Esophagus squamous epithelium (tissue), 5 donors: ENCODE results near the gene EHD4. TPM values are rescaled to one million over a fixed set of nuclear protein-coding genes. Genes with fewer than 3 reads are reported as not detected.

Experiments
- DNase-seq: peaks from one replicate; lab custom pipeline; 2025; lab: John Stamatoyannopoulos, UW
- H3K27ac ChIP-seq, 4 donors: fragments of 200-600 bp; sonication (generic); one replicate each; pipeline ENCODE4 v1.5.1; 2016 to 2019; ENCODE audit warnings: mild to moderate bottlenecking in 1 of 4
- H3K27me3 ChIP-seq, 4 donors: fragments of 200-600 bp; sonication (generic); 1 replicate in 3 of 4; 2 replicates in 1 of 4; pipeline versions ENCODE4 v1.5.1 to v1.6.0; 2017 to 2021; ENCODE audit warnings: antibody characterized with exemption in 1 of 4
- H3K36me3 ChIP-seq, 3 donors: fragments of 200-600 bp; sonication (generic); one replicate each; pipeline ENCODE4 v1.5.1; 2016 to 2019
- H3K4me1 ChIP-seq, 3 donors: fragments of 200-600 bp; sonication (generic); one replicate each; pipeline ENCODE4 v1.5.1; 2017 to 2019
- H3K4me3 ChIP-seq, 4 donors: fragments of 200-600 bp; sonication (generic); 1 replicate in 3 of 4; 2 replicates in 1 of 4; pipeline ENCODE4 v1.5.1; 2016 to 2019; ENCODE audit warnings: mild to moderate bottlenecking in 2 of 4, moderate library complexity in 1 of 4
- H3K9me3 ChIP-seq, 3 donors: fragments of 200-600 bp; sonication (generic); one replicate each; pipeline ENCODE4 v1.5.1; 2016 to 2019
- POLR2A ChIP-seq, 4 donors: fragments of 450-650 bp; IDR thresholded peaks; one replicate each; pipeline ENCODE4 v1.6.1; 2017; ENCODE audit warnings: antibody characterized with exemption in 4 of 4, mild to moderate bottlenecking in 4 of 4, moderate library complexity in 3 of 4
- WGBS, 2 donors: methylation state at CpG; one replicate each; pipeline ENCODE4 v1.1.5; 2018; 5-methylcytosine and 5-hydroxymethylcytosine counted together
- intact Hi-C: fragments of 100-400 bp; cut with DNase I; formaldehyde crosslinking; loops from one replicate; pipeline ENCODE4 v1.15.0; 2022
- total RNA-seq, 4 donors: library from RNA; depleted of rRNA; stranded (reverse); fragments of >200 nt; gene quantifications; one replicate each; pipeline ENCODE4 v1.1.0, GENCODE V29; 2016
- TF ChIP-seq, protein P1 (sequence below), 6 experiments: fragments of 450-650 bp in 4 of 6; fragments of 200-600 bp in 2 of 6; sonication (generic) in 2 of 6; IDR thresholded peaks; one replicate each; pipeline ENCODE4 v1.5.1; 2016 to 2019; ENCODE audit warnings: antibody characterized with exemption in 6 of 6, mild to moderate bottlenecking in 4 of 6, moderate library complexity in 4 of 6
- donor health status: DM: yes; HTN: yes; CAD: no.

Gene EHD4
- total RNA-seq, 4 donors from 2014 or later = 25.4 to 45.3 (median 27.8) TPM

DNA sequence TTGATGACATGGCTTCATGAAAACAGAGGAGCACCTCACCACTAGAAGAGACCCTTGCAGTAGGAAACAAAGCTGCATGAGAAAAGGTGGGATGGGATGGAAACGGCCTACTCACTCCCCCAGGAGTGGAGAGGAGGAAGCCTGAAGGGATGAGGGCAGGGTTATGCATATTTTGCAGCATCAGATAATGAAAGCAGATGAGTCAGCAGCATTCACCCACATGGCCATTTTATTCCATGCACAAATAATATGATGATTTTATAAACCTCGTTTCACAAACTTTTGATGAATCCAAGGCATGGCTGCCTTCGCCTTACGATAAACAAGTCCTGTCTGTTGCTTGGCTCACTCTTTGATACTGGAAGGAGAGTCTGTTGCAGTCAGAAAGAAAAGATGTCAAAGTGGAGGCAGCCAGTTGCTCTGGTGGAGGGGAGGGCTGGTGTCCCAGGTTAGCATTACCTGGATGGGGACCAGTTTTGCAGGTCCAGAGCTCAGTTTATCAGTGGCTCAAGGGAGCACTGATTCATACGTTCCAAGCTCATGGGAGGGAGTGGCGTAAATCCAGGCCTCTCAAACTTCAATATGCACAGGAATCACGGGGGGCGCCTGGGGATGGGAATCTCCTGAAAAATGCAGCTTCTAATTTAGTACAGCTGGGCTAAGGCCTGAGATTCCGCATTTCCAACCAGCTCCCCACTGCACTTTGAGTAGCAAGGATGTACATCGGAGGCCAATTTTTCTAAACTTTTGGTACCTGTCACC, 9.2 kb upstream of the EHD4 start:
- no peaks in the 10 kb centered on the region for H3K36me3 ChIP-seq
- 84 to 86% methylated on average over 9 to 10 of the region's 10 CpGs for WGBS, 2 donors
- H3K27me3 ChIP-seq = peaks cover 0 to 3% (median 0%) of the 10 kb centered on the region in 4 donors
- H3K4me3 ChIP-seq = no peak overlapping the region
- intact Hi-C loops = loop anchor here (10.0 kb wide), 1 partner anchor 153 kb away; no protein-coding TSS in a partner anchor
- no peak overlapping the region for H3K27ac ChIP-seq
- TF ChIP-seq POLR2A (IDR thresholded peaks at IDR 0.05) = no peak
- TF ChIP-seq, protein P1, sequence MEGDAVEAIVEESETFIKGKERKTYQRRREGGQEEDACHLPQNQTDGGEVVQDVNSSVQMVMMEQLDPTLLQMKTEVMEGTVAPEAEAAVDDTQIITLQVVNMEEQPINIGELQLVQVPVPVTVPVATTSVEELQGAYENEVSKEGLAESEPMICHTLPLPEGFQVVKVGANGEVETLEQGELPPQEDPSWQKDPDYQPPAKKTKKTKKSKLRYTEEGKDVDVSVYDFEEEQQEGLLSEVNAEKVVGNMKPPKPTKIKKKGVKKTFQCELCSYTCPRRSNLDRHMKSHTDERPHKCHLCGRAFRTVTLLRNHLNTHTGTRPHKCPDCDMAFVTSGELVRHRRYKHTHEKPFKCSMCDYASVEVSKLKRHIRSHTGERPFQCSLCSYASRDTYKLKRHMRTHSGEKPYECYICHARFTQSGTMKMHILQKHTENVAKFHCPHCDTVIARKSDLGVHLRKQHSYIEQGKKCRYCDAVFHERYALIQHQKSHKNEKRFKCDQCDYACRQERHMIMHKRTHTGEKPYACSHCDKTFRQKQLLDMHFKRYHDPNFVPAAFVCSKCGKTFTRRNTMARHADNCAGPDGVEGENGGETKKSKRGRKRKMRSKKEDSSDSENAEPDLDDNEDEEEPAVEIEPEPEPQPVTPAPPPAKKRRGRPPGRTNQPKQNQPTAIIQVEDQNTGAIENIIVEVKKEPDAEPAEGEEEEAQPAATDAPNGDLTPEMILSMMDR (IDR thresholded peaks at IDR 0.05) = no peak
- H3K9me3 ChIP-seq = no peaks in the 10 kb centered on the region
- DNase-seq = no peak
- H3K4me1 ChIP-seq = peaks cover 0 to 27% (median 3%) of the 10 kb centered on the region in 3 donors

- Histone ChIP-seq H3K27me3 (peaks cover 0 to 5% (median 0%) of the 10 kb centered on the region in 4 donors), H3K9me3 (no peaks in the 10 kb centered on the region), H3K4me3 (no peak overlapping the region), H3K4me1 (peaks cover 0 to 27% (median 3%) of the 10 kb centered on the region in 3 donors), H3K36me3 (no peaks in the 10 kb centered on the region), H3K27ac (peak overlapping the region in 1 of 4 donors; percentile 16)
- intact Hi-C loops = loop anchor here (10.0 kb wide), 1 partner anchor 154 kb away; no protein-coding TSS in a partner anchor
- TF ChIP-seq, protein P1 (IDR thresholded peaks at IDR 0.05) = no peak
- no peak for TF ChIP-seq POLR2A (IDR thresholded peaks at IDR 0.05)
- DNase-seq = no peak
- WGBS, 2 donors = 68 to 75% methylated on average over 7 of the region's 7 CpGs
These were observed 8.4 kb upstream of the EHD4 start for GRCh38 chr15:41980654-41981323.

- Histone ChIP-seq H3K9me3 (no peaks in the 10 kb centered on the region), H3K4me3 (no peak overlapping the region), H3K4me1 (peaks cover 0 to 27% (median 3%) of the 10 kb centered on the region in 3 donors), H3K27ac (peak overlapping the region in 1 of 4 donors; percentile 16), H3K27me3 (peaks cover 0 to 5% (median 0%) of the 10 kb centered on the region in 4 donors), H3K36me3 (no peaks in the 10 kb centered on the region)
- WGBS, 2 donors = 68 to 84% methylated on average over 4 of the region's 5 CpGs
- intact Hi-C loops = loop anchor here (10.0 kb wide), 1 partner anchor 155 kb away; no protein-coding TSS in a partner anchor
- TF ChIP-seq, protein P1 (IDR thresholded peaks at IDR 0.05) = no peak
- no peak for TF ChIP-seq POLR2A (IDR thresholded peaks at IDR 0.05)
- no peak for DNase-seq
These were observed 7.3 kb upstream of the EHD4 start for GRCh38 chr15:41979493-41980266.

- Histone ChIP-seq H3K27me3 (peaks cover 0 to 5% (median 0%) of the 10 kb centered on the region in 4 donors), H3K27ac (no peak overlapping the region), H3K9me3 (no peaks in the 10 kb centered on the region), H3K4me3 (no peak overlapping the region), H3K4me1 (peaks cover 0 to 27% (median 3%) of the 10 kb centered on the region in 3 donors), H3K36me3 (no peaks in the 10 kb centered on the region)
- TF ChIP-seq POLR2A (IDR thresholded peaks at IDR 0.05) = no peak
- TF ChIP-seq, protein P1 (IDR thresholded peaks at IDR 0.05) = no peak
- DNase-seq = no peak
- intact Hi-C loops = no loop called here
- 84 to 93% methylated on average over 4 of the region's 4 CpGs for WGBS, 2 donors
These were observed 6.2 kb upstream of the EHD4 start for GRCh38 chr15:41978534-41978933.
